CD4-positive, alpha-beta T cell treated with Interleukin-4 for 4 hours (primary cell): Measurements from ENCODE around the gene RIOK1.
"Not testable (repeated sequence)": the region's sequence is repeated elsewhere in the genome, so short reads cannot be mapped to it uniquely, and the experiment has no call there.

Source experiments
- DNase-seq: peaks from one replicate; pipeline ENCODE4 v3.0.0-alpha.2; 2020

RIOK1 gene

DNA sequence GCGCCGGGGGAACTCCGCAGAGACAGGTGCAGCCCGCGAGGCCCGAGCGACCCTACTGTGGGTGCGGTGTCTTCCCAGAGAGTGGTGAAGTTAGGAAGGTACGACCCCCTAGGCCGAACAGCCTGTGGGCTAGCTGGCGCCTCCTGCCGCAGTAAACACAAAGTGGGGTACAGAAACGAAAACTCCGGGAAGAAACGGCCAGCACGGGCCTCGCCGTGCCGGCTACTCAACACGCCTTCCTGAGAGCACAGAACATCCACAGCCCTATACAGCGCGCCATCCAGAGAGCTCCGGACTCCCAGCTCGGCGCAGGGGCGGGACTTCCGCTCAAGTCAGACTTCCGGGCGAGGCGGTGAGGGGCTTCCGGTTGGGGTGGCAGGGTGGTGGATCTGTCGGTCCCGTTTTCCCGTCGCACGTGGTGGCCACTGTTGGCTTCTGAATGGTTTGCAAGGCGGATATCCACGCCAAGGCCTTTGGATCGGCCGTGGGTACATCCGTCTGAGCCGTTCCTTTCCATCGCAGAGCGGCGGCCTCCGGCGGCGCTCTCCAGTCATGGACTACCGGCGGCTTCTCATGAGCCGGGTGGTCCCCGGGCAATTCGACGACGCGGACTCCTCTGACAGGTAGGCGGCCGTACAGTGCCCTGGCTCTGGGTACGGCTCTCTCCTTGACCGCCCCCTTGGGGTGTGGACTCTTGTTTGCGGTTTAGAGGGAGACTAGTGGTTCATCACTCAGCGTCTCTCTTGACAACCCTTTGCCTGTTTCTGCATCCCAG lies at the start of gene RIOK1, which contains the start of gene CAGE1:
Gene RIOK1 (plus strand): TSS at position 358 of the 775 bp plus-strand sequence. CDS start 195 bp downstream, at position 553.
Gene CAGE1 (minus strand): TSS at position 292 of the 775 bp plus-strand sequence. CDS start 2,569 bp downstream, outside the sequence.
- DNase-seq = peak; percentile 94

- no peak for DNase-seq
Observed at GRCh38 chr6:7341271-7341670, 48.3 kb upstream of the RIOK1 start.

DNA sequence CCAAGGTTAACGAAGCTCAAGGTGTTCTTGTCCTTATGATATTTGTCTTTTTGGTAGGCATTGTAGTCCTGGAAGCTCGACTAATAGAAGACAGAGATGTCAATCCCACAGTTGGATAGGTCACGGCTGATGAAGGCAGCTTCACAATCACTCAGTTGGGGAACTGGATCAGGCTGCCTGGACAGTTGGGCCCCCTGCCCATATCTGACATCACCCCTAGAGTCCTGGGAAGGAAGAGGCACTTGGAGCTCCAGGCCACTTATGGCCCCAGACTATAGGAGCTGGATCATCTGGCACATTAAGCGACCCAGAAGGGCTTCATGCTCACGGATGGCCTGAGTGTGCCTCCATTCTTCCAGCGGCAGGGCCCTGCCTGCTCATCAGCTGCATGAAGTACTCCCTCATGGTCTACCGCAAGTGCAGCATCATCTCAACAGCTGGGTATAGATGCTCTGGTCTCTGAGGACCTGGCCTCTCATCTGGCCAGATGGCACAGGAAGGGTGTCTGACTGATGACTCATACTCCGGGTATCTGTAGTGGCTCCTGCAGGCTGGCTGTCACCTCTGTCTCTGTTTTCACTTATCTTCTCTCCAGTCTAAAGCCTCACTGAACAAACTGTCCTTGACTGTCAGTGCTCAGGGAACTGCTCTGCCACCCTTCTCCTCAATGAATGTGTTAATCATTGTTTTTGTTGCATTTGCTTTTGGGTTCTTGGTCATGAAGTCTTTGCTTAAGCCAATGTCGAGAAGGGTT lies 47.4 kb upstream of the RIOK1 start:
- DNase-seq = peak; percentile 1

DNA sequence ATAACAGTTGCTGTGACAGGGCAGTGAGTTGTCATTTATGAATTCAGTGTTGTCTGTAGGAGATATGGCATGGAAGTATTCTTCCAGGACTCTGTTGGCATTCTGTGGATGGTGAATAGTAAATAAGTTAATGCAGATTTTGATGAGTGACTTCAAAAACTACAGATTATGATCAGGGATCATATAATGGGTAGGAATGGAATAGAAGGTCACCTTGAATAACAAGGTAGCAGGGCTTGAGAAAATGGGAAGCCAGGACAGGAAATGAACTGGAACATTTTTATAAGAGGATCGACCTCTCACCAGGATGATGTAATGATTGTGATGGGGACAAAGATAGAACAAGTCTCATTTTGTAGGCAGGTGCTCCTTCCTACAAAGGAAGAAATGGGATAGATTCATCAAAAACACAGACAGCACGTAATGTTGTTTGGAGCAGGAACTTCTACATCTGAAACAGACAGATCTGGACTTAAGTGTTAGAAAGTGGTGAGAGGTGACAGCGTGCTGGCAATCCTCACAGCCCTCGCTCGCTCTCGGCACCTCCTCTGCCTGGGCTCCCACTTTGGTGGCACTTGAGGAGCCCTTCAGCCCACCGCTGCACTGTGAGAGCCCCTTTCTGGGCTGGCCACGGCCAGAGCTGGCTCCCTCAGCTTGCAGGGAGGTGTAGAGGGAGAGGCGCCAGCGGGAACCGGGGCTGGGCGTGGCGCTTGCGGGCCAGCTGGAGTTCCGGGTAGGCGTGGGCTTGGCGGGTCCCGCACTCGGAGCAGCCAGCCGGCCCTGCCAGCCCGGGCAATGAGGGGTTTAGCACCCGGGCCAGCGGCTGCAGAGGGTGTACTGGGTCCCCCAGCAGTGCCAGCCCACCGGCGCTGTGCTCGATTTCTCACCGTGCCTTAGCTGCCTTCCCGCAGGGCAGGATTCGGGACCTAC lies 45.8 kb upstream of the RIOK1 start:
- no peak for DNase-seq

DNA sequence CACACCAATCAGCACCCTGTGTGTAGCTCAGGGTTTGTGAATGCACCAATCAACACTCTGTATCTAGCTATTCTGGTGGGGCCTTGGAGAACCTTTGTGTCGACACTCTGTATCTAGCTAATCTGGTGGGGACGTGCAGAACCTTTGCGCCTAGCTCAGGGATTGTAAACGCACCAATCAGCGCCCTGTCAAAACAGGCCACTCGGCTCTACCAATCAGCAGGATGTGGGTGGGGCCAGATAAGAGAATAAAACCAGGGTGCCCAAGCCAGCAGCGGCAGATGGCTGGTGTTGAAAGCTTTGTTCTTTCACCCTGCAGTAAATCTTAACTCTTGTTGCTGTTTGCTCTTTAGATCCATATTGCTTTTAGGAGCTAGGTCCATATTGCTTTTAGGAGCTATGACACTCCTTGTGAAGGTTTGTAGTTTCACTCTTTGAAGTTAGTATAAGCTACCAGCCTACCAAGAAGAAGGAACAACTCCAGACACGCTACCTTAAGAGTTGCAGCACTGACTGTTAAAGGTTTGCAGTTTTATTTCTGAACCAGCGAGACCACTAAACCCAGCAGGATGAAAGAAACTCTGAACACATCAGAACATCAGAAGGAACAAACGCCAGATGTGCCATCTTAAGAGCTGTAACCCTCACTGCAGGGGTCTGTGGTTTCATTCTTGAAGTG lies 44.7 kb upstream of the RIOK1 start:
- peak; percentile 21 for DNase-seq

GRCh38 chr6:7347551-7347997 lies 42.0 kb upstream of the RIOK1 start:
- not testable (repeated sequence) for DNase-seq

GRCh38 chr6:7350591-7350990 lies 39.0 kb upstream of the RIOK1 start:
- DNase-seq = not testable (repeated sequence)

DNA sequence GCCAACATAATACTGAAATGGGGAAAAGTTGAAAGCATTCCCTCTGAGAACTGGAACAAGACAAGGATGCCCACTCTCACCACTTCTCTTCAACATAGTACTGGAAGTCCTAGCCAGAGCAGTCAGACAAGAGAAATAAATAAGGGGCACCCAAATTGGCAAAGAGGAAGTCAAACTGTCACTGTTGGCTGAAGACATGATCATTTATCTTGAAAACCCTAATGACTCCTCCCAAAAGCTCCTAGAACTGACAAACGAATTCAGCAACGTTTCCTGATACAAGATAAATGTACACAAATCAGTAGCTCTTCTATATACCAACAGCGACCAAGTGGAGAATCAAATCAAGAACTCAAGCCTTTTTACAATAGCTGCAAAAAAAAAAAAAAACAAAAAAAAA lies 37.7 kb upstream of the RIOK1 start:
- DNase-seq = not testable (repeated sequence)

- no peak for DNase-seq
Observed at GRCh38 chr6:7367408-7367807, 22.2 kb upstream of the RIOK1 start.

DNA sequence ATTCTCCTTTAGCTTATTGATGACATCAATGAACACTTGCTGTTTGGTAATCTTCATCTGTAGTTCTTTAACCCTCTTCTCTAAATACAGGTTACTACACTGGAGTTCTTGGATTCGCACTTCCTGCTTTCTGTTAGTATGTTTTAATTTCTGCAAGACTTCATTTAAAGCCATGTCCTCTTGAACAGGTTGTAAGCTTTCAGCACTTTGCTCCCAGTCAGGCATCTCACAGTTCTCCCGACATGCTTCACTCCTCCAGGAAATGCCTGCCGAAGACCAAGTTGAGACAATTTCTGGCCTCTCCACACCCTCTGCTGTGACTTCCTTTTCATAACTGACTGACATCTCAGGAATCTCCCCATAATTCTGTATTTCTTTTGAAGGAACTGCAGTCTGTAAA lies 15.9 kb upstream of the RIOK1 start:
- DNase-seq = no peak

- no peak for DNase-seq
Observed at GRCh38 chr6:7377961-7378360, 11.6 kb upstream of the RIOK1 start.

- no peak for DNase-seq
Observed at GRCh38 chr6:7378740-7379139, 10.9 kb upstream of the RIOK1 start.

- DNase-seq = no peak
Observed at GRCh38 chr6:7381092-7381491, 8.5 kb upstream of the RIOK1 start.

GRCh38 chr6:7389162-7389450 lies 502 bp upstream of the RIOK1 start:
- no peak for DNase-seq

DNA sequence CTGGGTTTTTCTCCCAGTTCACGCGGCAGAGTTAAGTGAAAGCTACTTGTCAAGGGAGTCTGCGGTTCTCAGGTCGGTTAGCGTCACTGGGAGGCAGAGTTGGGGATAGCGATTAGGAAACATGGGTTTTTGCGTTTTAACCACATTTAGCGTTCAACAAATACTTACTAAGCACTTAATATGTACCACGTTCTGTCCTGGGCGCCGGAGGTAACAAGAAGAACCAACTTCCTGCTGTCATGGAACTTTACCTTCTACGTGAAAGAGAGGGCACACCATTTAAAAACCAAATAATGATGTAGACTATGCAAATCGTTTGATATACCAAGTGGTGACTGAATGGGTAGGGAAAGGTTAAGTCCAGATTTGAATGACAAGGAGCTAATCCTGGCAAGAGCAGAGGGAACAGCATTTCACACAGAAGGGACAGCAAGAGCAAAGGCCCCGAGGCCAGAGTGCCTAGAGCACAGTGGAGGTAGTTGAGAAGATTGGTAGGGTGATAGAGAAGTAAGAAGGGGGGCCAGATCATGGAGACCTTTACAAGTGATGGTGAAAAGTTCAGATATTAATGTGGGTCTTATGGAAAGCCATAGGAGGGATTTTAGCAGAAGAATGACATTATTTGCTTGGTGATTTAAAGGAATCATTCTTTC lies 744 bp downstream of the RIOK1 start:
- DNase-seq = peak; percentile 44

DNA sequence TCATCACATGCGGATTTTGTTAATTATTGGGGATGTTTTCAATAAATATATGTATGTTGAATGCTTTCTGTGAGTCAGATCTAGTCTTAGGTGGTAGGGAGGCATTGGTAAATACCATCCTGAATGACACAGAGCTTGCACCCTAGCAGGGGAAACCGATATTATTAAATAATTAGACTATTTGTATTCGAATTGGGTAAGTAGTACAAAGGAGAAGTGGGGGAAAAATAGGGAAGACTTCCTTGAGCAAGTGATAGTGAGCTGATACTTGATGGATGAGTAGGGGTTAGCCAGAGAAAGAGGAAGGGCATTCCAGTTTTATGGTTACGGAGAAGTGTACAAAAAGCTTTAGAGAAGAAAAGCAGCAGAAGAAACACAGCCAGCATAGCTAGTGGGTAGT lies 1.5 kb downstream of the RIOK1 start:
- no peak for DNase-seq

- DNase-seq = no peak
Observed at GRCh38 chr6:7392402-7392801, 2.8 kb downstream of the RIOK1 start.

DNA sequence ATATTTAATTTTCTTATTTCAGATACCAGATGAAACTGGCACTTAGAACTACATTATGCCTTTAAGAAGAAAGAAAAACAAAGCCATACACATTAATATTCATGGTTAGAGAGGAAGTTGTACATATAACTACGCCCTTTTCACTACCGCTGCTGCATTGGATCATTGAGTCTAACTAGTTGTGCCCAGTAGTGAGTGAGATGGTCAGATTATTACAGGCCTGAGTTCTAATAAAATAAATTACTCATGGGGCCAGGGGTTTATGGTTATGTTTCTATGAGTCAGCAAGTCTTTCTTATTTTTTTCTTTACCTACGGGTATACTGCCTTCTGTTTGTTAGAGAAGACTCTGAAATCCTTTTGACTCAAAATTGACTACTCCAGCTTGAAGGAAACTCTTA lies 11.5 kb downstream of the RIOK1 start:
- DNase-seq = no peak

DNA sequence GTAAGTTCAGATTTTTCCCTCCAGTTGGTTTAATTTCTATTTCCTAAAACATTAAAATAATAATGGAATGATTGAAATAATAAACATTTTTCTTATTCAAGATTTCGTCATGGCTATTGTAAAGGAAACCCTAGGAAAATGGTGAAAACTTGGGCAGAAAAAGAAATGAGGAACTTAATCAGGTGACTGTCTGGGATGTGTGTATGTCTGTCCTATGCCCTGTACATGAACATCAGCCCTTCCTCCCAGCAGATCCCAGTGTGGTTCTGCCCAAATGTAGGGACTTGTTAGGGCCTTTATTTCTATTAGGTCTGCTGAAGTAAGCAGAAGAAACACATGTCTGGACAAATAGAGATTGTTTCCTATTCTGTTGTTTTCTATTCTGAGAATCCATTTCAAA lies 13.1 kb downstream of the RIOK1 start:
- no peak for DNase-seq

DNA sequence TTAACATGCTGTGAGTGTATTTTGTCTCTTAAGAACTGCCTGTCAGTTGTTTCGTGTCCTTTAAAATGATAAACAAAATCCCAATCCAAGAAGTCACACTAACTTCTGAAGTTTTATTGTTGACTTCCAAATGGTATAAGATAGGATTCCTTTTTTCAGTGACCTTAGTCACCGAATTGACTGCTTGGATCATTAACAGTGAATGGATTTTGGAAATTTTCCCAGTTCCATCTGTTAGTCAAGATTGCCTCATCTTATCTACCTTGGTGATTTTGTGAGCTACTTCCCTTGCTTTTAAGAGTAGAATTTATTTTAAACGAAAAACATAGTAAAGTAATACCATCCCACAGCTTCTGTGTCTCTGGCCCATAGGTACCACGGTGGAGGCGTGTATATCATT lies 14.9 kb downstream of the RIOK1 start:
- no peak for DNase-seq

DNA sequence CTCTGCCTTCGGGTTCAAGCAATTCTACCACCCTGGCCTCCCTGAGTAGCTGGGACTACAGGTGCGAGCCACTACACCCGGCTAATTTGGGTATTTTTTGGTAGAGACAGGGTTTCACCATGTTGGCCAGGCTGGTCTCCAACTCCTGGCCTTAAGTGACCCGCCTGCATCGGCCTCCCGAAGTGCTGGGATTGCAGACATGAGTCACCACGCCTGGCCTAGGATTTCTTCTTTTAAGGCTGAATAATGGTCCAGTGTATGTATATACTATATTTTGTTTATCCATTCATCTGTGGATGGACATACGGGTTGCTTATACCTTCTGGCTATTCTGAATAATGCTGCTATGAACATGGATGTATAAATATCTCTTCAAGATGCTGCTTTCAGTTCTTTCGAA lies 17.1 kb downstream of the RIOK1 start:
- DNase-seq = no peak

DNA sequence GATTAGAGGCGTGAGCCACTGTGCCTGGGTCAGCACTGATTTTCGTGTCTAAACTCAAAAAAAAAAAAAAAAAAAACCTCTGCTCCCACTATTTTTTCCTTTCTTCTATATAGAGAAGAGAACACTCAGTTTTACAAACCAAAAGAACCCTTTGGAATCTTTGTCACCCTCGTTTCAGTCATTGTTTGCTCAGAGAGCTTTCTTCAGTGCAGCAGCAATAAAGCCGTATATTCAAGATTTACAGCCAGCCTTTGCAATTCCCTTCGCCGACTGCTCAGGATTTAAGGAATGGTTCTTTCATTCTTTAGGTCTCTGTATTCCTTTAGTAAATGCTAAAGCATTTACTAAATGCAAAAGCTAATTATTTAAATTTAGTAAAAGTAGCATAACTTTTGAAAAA lies 20.1 kb downstream of the RIOK1 start:
- no peak for DNase-seq
